ENCODE data around the gene MLIP. TPM values are rescaled to one million over a fixed set of nuclear protein-coding genes. Genes with fewer than 3 reads are reported as not detected.

The MLIP gene
- total RNA-seq, 4 donors from 2014 or later: 0.64 to 4.3 (median 2.5) TPM

DNA sequence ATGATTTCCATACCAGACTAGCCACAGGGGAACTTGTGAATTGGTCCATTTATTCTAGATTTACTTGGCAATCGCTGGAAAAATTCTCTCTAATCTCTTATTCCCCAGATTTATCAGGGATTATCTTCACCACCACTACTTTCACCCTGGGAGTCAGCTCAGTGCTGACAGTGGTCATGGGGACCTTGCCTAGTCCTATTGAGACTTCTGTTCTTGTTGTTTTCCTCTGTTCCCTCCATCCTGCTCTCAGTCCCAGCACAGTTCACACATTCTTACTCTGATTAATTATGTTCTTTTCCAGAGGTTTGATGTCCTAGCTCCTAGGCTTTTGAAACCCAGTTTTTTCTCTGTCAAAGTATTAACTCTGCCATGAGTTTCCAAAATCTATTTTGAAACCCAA lies 103.0 kb downstream of the MLIP start:
- WGBS, 2 donors: 72 to 73% methylated on average over 1 of the region's 1 CpG
- H3K9me3 ChIP-seq: no peaks in the 10 kb centered on the region
- intact Hi-C loops (cut with DNase I): no loop called here
- H3K36me3 ChIP-seq: no peaks in the 10 kb centered on the region
- H3K27me3 ChIP-seq: no peaks in the 10 kb centered on the region
- no peak for DNase-seq
- no peak overlapping the region for H3K4me3 ChIP-seq
- H3K27ac ChIP-seq: no peak overlapping the region
- TF ChIP-seq, protein P1, sequence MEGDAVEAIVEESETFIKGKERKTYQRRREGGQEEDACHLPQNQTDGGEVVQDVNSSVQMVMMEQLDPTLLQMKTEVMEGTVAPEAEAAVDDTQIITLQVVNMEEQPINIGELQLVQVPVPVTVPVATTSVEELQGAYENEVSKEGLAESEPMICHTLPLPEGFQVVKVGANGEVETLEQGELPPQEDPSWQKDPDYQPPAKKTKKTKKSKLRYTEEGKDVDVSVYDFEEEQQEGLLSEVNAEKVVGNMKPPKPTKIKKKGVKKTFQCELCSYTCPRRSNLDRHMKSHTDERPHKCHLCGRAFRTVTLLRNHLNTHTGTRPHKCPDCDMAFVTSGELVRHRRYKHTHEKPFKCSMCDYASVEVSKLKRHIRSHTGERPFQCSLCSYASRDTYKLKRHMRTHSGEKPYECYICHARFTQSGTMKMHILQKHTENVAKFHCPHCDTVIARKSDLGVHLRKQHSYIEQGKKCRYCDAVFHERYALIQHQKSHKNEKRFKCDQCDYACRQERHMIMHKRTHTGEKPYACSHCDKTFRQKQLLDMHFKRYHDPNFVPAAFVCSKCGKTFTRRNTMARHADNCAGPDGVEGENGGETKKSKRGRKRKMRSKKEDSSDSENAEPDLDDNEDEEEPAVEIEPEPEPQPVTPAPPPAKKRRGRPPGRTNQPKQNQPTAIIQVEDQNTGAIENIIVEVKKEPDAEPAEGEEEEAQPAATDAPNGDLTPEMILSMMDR (IDR thresholded peaks at IDR 0.05): no peak
- no peak for TF ChIP-seq POLR2A (IDR thresholded peaks at IDR 0.05)
- H3K4me1 ChIP-seq: no peaks in the 10 kb centered on the region

DNA sequence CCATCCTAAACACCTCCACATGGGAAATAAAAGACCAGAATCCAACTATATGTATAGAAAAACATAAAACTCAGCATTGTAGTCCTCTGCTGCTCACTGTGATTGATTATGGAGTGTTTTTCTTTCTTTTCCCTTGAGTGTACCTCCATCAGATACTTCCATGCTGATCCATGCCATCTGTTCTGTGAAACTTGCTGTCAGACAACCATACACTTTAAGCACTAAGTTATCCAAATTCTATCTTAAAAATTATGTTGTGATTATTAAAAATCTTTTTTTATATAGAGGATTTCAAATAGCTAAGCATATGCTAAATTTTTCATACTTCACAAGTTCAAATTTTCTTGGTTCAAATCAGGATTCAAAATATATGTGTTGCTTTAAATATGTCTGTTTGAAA lies 105.1 kb downstream of the MLIP start:
- no peak for TF ChIP-seq POLR2A (IDR thresholded peaks at IDR 0.05)
- TF ChIP-seq, protein P1 (IDR thresholded peaks at IDR 0.05): no peak
- intact Hi-C loops (cut with DNase I): no loop called here
- Histone ChIP-seq H3K4me3 (no peak overlapping the region), H3K27ac (no peak overlapping the region), H3K27me3 (no peaks in the 10 kb centered on the region), H3K9me3 (no peaks in the 10 kb centered on the region), H3K36me3 (no peaks in the 10 kb centered on the region), H3K4me1 (no peaks in the 10 kb centered on the region)
- DNase-seq: no peak

DNA sequence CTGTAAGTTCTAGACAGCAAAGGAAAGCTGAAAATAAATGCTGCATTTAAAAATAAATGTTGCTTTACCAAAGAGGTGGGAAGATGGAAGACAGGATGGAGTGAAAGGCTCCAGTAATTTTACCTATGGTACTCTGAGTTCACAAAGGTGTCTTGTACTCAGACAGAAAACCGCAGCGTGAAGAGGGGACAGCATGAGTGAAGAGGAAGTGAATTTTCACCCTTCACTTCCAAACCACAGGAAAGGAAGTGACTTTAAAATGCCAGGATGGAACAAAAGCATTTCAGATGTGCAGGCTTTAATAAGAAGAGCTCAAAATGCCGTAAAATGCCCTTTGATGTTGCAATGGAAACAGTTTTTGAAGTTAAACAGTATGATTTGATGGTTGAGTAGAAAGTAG lies 105.8 kb downstream of the MLIP start:
- TF ChIP-seq POLR2A (IDR thresholded peaks at IDR 0.05): no peak
- TF ChIP-seq, protein P1 (IDR thresholded peaks at IDR 0.05): no peak
- no peaks in the 10 kb centered on the region for H3K9me3 ChIP-seq
- WGBS, 2 donors: 23 to 39% methylated on average over 3 of the region's 3 CpGs

DNA sequence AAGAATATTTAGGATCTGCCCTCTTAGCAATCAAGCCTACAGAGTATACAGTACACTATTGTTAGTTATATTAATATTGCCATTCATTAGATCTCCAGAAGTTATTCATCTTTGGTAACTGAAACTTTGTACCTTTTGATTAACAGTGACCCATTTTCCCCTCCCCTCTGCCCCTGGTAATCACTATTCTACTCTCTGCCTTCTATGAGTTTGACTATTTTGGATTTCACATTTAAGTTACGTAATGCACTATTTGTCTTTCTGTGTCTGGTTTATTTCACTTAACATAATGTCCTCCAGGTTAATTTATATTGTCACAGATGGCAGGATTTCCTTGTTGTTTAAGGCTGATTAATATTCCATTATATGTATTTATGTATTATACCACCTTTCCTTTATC lies 111.0 kb downstream of the MLIP start:
- no peak overlapping the region for H3K27ac ChIP-seq
- H3K4me3 ChIP-seq: no peak overlapping the region
- H3K36me3 ChIP-seq: no peaks in the 10 kb centered on the region
- intact Hi-C loops (cut with DNase I): no loop called here
- no peak for TF ChIP-seq POLR2A (IDR thresholded peaks at IDR 0.05)
- TF ChIP-seq, protein P1 (IDR thresholded peaks at IDR 0.05): no peak
- no peak for DNase-seq
- H3K4me1 ChIP-seq: no peaks in the 10 kb centered on the region
- H3K27me3 ChIP-seq: no peaks in the 10 kb centered on the region
- 95 to 97% methylated on average over 1 of the region's 1 CpG for WGBS, 2 donors
- H3K9me3 ChIP-seq: no peaks in the 10 kb centered on the region

More for the DNA sequence above, 105.8 kb downstream of the MLIP start:
- H3K27me3 ChIP-seq: no peaks in the 10 kb centered on the region
- H3K4me1 ChIP-seq: no peaks in the 10 kb centered on the region
- DNase-seq: no peak
- no peak overlapping the region for H3K27ac ChIP-seq
- intact Hi-C loops (cut with DNase I): no loop called here
- H3K4me3 ChIP-seq: no peak overlapping the region
- H3K36me3 ChIP-seq: no peaks in the 10 kb centered on the region

DNA sequence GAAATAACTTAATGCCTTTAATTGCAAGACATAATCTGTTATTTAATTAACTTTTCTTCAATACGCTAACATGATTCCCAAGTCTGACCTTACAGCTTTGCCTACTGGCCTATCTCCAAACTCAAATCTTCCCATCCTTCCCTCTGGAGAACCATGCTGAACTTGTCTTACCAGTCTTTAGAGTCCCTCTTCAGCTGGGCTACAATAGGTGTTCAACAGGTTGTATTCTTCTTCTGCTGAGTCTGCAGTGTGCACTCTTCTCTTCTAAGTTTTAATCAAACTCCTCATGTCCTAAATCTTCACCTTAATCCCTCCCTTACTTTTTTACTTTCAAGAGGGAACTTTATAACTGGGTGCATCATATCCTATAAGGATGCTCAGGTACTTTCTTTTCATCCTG lies 121.5 kb downstream of the MLIP start:
- H3K36me3 ChIP-seq: no peaks in the 10 kb centered on the region
- no peaks in the 10 kb centered on the region for H3K4me1 ChIP-seq
- H3K4me3 ChIP-seq: no peak overlapping the region
- H3K9me3 ChIP-seq: no peaks in the 10 kb centered on the region
- H3K27ac ChIP-seq: no peak overlapping the region
- no peak for DNase-seq
- no peaks in the 10 kb centered on the region for H3K27me3 ChIP-seq
- TF ChIP-seq, protein P1 (IDR thresholded peaks at IDR 0.05): no peak
- no peak for TF ChIP-seq POLR2A (IDR thresholded peaks at IDR 0.05)
- intact Hi-C loops (cut with DNase I): no loop called here
- WGBS, 2 donors: 67 to 100% methylated on average over 1 of the region's 1 CpG
